ENCODE results near the gene USP43. TPM values are rescaled to one million over a fixed set of nuclear protein-coding genes. Genes with fewer than 3 reads are reported as not detected.
A peak's percentile ranks its signal among the peaks of the same experiment; 100 is the strongest.

The USP43 gene
- total RNA-seq, 1 experiment from 2014 or later, result 0.34 TPM

DNA sequence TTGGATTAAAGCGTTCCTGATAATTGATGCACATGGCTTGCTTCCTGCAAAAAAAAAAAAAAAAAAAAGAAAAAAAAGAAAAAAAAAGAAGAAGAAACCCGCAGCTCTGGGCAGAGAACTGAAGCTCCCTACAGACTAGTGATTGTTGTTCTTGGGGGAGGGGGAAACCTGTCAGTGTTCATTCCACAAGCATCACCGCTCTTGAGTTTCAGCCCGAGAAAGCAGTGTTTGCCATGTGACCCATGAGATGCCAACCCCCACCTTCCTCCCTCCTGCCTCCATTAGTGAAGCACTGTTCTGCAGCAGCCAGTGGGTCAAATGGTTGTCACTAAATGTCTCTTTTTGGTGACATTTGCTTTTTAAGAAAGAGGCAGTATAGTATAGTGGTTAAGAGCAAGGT lies 1.7 kb downstream of the USP43 start:
- Histone ChIP-seq H3K36me3 (ENCODE audit: insufficient read depth, low read length, poor library complexity, severe bottlenecking) (no peaks in the 10 kb centered on the region), H3K27ac (ENCODE audit: low read depth, low read length, poor library complexity, severe bottlenecking) (no peak overlapping the region), H3K9me3 (ENCODE audit: low read depth, low read length, poor library complexity, severe bottlenecking) (no peaks in the 10 kb centered on the region), H3K4me3 (ENCODE audit: low read depth, low read length, poor library complexity, severe bottlenecking) (no peak overlapping the region), H3K27me3 (replicated peaks; ENCODE audit: insufficient read depth, low read depth, low read length, poor library complexity) (peaks cover 60% of the 10 kb centered on the region), H3K4me1 (ENCODE audit: insufficient read depth, low read length, poor library complexity, severe bottlenecking) (no peaks in the 10 kb centered on the region)
- ChIA-PET POLR2A (ENCODE audit: low non-redundant PET) (no interaction called here), CTCF (interaction anchor here (1.0 kb wide), 1 partner anchor 121 kb away, joined by 14 read pairs; no protein-coding TSS in a partner anchor)
- BruUV-seq (replicated peaks), result no TSS peak
- TF ChIP-seq, protein P1, sequence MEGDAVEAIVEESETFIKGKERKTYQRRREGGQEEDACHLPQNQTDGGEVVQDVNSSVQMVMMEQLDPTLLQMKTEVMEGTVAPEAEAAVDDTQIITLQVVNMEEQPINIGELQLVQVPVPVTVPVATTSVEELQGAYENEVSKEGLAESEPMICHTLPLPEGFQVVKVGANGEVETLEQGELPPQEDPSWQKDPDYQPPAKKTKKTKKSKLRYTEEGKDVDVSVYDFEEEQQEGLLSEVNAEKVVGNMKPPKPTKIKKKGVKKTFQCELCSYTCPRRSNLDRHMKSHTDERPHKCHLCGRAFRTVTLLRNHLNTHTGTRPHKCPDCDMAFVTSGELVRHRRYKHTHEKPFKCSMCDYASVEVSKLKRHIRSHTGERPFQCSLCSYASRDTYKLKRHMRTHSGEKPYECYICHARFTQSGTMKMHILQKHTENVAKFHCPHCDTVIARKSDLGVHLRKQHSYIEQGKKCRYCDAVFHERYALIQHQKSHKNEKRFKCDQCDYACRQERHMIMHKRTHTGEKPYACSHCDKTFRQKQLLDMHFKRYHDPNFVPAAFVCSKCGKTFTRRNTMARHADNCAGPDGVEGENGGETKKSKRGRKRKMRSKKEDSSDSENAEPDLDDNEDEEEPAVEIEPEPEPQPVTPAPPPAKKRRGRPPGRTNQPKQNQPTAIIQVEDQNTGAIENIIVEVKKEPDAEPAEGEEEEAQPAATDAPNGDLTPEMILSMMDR (conservative IDR thresholded peaks at IDR 0.05; ENCODE audit: low read depth, low read length), result no peak
- no peak for TF ChIP-seq EZH2 (IDR thresholded peaks at IDR 0.05; ENCODE audit: borderline replicate concordance, low read depth, low read length, poor library complexity, severe bottlenecking)
- intact Hi-C loops (cut with micrococcal nuclease; ENCODE audit: unreplicated experiment), result no loop called here
- no peak for DNase-seq (ENCODE audit: low spot score)

DNA sequence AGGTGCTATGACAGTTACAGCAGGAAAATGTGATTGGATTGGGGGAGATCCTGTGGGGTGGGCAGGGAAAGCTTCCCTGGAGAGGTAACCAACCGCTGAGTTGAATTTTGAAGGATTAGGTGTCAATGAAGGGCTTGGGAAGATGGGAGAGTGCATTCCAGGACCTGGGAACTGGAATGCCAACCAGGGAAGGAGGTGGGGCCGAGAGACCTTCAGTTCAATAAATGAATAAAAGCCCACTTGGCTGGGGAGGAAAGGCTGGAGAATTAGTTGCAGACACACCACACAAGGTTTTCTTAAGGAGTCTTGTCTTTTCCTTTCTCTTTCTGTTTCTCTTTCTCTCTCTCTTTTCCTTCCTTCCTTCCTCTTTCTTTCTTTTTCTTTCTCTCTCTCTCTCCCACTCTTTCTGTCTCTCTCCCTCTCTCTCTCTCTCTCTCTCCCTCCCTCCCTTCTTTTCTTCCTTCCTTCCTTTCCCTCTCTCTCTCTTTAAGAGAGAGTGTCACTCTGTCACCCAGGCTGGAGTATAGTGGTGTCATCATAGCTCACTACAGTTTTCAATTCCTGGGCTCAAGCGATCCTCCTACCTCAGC lies 3.3 kb downstream of the USP43 start:
- no TSS peak for BruUV-seq (replicated peaks)
- no peak overlapping the region for H3K27ac ChIP-seq (ENCODE audit: low read depth, low read length, poor library complexity, severe bottlenecking)
- POLR2A ChIA-PET (ENCODE audit: low non-redundant PET), result no interaction called here

DNA sequence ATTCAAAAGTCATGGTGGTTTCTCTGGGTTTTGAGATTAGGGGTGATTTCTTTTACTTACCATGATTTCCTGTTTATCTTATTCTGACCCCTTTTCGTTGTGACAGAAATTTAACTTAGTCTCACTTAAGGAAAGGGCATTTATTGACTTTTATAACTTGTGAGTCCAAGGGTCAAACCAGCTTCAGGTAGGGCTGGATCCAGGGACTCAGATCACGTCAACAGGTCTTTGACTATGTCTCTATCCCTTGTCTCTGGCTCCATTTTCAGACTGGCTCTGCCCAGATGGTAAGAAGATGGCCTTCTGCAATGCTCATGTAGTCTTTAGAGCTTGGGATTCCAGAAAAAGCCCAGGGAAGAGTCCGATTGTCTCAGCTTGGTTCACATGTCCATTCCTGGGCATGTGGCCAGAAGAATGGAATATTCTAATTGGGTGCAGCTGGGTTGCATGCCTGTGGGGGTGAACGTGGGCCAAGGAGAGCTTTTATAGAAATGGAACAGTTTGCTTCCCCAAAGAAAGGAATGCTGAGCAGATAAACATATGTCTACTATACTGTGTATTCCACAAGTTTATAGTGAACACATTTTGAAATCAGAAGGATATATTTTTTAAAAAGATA lies 13.4 kb downstream of the USP43 start:
- no peak overlapping the region for H3K27ac ChIP-seq (ENCODE audit: low read depth, low read length, poor library complexity, severe bottlenecking)
- no peaks in the 10 kb centered on the region for H3K4me1 ChIP-seq (ENCODE audit: insufficient read depth, low read length, poor library complexity, severe bottlenecking)
- no TSS peak for BruUV-seq (replicated peaks)
- ChIA-PET POLR2A (ENCODE audit: low non-redundant PET) (no interaction called here), CTCF (no interaction called here)
- peaks cover 21% of the 10 kb centered on the region for H3K27me3 ChIP-seq (replicated peaks; ENCODE audit: insufficient read depth, low read depth, low read length, poor library complexity)
- H3K9me3 ChIP-seq (ENCODE audit: low read depth, low read length, poor library complexity, severe bottlenecking), result no peaks in the 10 kb centered on the region
- DNase-seq (ENCODE audit: low spot score), result peak; percentile 16
- TF ChIP-seq, protein P1 (conservative IDR thresholded peaks at IDR 0.05; ENCODE audit: low read depth, low read length), result no peak
- TF ChIP-seq EZH2 (IDR thresholded peaks at IDR 0.05; ENCODE audit: borderline replicate concordance, low read depth, low read length, poor library complexity, severe bottlenecking), result no peak
- H3K36me3 ChIP-seq (ENCODE audit: insufficient read depth, low read length, poor library complexity, severe bottlenecking), result no peaks in the 10 kb centered on the region
- no peak overlapping the region for H3K4me3 ChIP-seq (ENCODE audit: low read depth, low read length, poor library complexity, severe bottlenecking)
- intact Hi-C loops (cut with micrococcal nuclease; ENCODE audit: unreplicated experiment), result no loop called here

More for the DNA sequence above, 3.3 kb downstream of the USP43 start:
- Histone ChIP-seq H3K4me3 (ENCODE audit: low read depth, low read length, poor library complexity, severe bottlenecking) (no peak overlapping the region), H3K27me3 (replicated peaks; ENCODE audit: insufficient read depth, low read depth, low read length, poor library complexity) (peaks cover 60% of the 10 kb centered on the region), H3K36me3 (ENCODE audit: insufficient read depth, low read length, poor library complexity, severe bottlenecking) (no peaks in the 10 kb centered on the region), H3K9me3 (ENCODE audit: low read depth, low read length, poor library complexity, severe bottlenecking) (no peaks in the 10 kb centered on the region), H3K4me1 (ENCODE audit: insufficient read depth, low read length, poor library complexity, severe bottlenecking) (no peaks in the 10 kb centered on the region)
- intact Hi-C loops (cut with micrococcal nuclease; ENCODE audit: unreplicated experiment), result no loop called here
- no peak for TF ChIP-seq EZH2 (IDR thresholded peaks at IDR 0.05; ENCODE audit: borderline replicate concordance, low read depth, low read length, poor library complexity, severe bottlenecking)
- TF ChIP-seq, protein P1 (conservative IDR thresholded peaks at IDR 0.05; ENCODE audit: low read depth, low read length), result no peak
- CTCF ChIA-PET, result no interaction called here
- DNase-seq (ENCODE audit: low spot score), result no peak
